OCI-LY7 (cell line): ENCODE data around the gene POU6F2. TPM values are rescaled to one million over a fixed set of nuclear protein-coding genes. Genes with fewer than 3 reads are reported as not detected.

Experiments
- BruUV-seq: library from RNA; stranded (reverse); fragments of 400-500 nt; replicated peaks from 2 replicates; lab custom pipeline; 2021; lab: Mats Ljungman, UMichigan
- CTCF ChIA-PET: fragments of 300-600 bp; sonication (Branson Sonifier 250); formaldehyde crosslinking; loops from one replicate; lab custom pipeline; 2022; ENCODE audit warnings: antibody characterized with exemption; ENCODE audit not compliant: unreplicated experiment; lab: Charles Lee
- POLR2A ChIA-PET: fragments of 300-600 bp; sonication (Branson Sonifier 250); formaldehyde crosslinking; loops from one replicate; lab custom pipeline; 2022; ENCODE audit warnings: antibody characterized with exemption; lab: Charles Lee
- DNase-seq: peaks from one replicate; pipeline ENCODE4 v3.0.0-alpha.2; 2015; ENCODE audit warnings: low spot score
- H2AFZ ChIP-seq: fragments of 200-600 bp; sonication (generic), shearing (Covaris generic); 2 replicates; pipeline ENCODE4 v1.6.1; 2014; ENCODE audit warnings: mild to moderate bottlenecking, antibody characterized with exemption, low read length, moderate library complexity
- H3K27ac ChIP-seq: fragments of 200-600 bp; sonication (generic); 2 replicates; pipeline ENCODE4 v1.5.1; 2014; ENCODE audit warnings: mixed run types, low read depth, mild to moderate bottlenecking, moderate library complexity, low read length, inconsistent platforms; ENCODE audit not compliant: poor library complexity, severe bottlenecking
- H3K36me3 ChIP-seq: fragments of 200-600 bp; sonication (generic); 2 replicates; pipeline ENCODE4 v1.6.1; 2014; ENCODE audit warnings: mild to moderate bottlenecking, antibody characterized with exemption, low read length, moderate library complexity, mixed read lengths; ENCODE audit not compliant: insufficient read depth
- H3K4me1 ChIP-seq: fragments of 200-600 bp; sonication (generic); 2 replicates; pipeline ENCODE4 v1.5.1; 2014; ENCODE audit warnings: mild to moderate bottlenecking, low read length; ENCODE audit not compliant: insufficient read depth, poor library complexity, severe bottlenecking
- H3K4me2 ChIP-seq: fragments of 200-600 bp; sonication (generic); 2 replicates; pipeline ENCODE4 v1.6.1; 2014; ENCODE audit warnings: mild to moderate bottlenecking, low read length
- H3K4me3 ChIP-seq: fragments of 200-600 bp; sonication (generic); 2 replicates; pipeline ENCODE4 v1.5.1; 2014; ENCODE audit warnings: mild to moderate bottlenecking, low read depth, low read length; ENCODE audit not compliant: poor library complexity, severe bottlenecking
- H3K79me2 ChIP-seq: fragments of 200-600 bp; sonication (generic); 2 replicates; pipeline ENCODE4 v1.6.1; 2016; ENCODE audit warnings: low read depth, mild to moderate bottlenecking, low read length, moderate library complexity, mixed read lengths; ENCODE audit not compliant: insufficient read depth
- H3K9me2 ChIP-seq: fragments of 200-600 bp; sonication (generic); 2 replicates; pipeline ENCODE4 v1.6.1; 2016; ENCODE audit warnings: mild to moderate bottlenecking, low read length, mixed read lengths; ENCODE audit not compliant: insufficient read depth
- H3K9me3 ChIP-seq: fragments of 200-600 bp; sonication (generic); 2 replicates; pipeline ENCODE4 v1.6.1; 2014; ENCODE audit warnings: mild to moderate bottlenecking, mixed run types, low read length, mixed read lengths
- H4K20me1 ChIP-seq: fragments of 200-600 bp; sonication (generic); 2 replicates; pipeline ENCODE4 v1.6.1; 2014; ENCODE audit warnings: mild to moderate bottlenecking, antibody characterized with exemption, low read length, moderate library complexity, mixed read lengths; ENCODE audit not compliant: insufficient read depth
- EZH2phosphoT487 ChIP-seq: fragments of 200-600 bp; sonication (generic); IDR thresholded peaks from 2 replicates; pipeline ENCODE4 v1.6.1; 2018; ENCODE audit warnings: low read depth, borderline replicate concordance, mild to moderate bottlenecking, mixed run types, antibody characterized with exemption, low read length, moderate library complexity, mixed read lengths
- intact Hi-C: fragments of 100-400 bp; cut with micrococcal nuclease; formaldehyde crosslinking; loops from one replicate; pipeline ENCODE4 v1.10.0; 2022; ENCODE audit not compliant: unreplicated experiment
- total RNA-seq, 2 experiments: library from RNA; depleted of rRNA in 1 of 2; stranded (reverse); fragments of >200 nt in 1 of 2; shearing (Covaris generic) in 1 of 2; gene quantifications; 2 replicates each; pipeline ENCODE4 v1.2.3, GENCODE V29; 2014 to 2022
- TF ChIP-seq, protein P1 (sequence below): fragments of 200-600 bp; sonication (generic); conservative IDR thresholded peaks from 2 replicates; pipeline ENCODE4 v1.5.1; 2014; ENCODE audit warnings: mild to moderate bottlenecking, antibody characterized with exemption, low read length, moderate library complexity, mixed read lengths

POU6F2 gene
- total RNA-seq, 2 experiments from 2014 or later = 0.40 TPM; not detected in 1

GRCh38 chr7:39421661-39422060 is 444.0 kb downstream of the POU6F2 start:
- intact Hi-C loops = no loop called here
- DNase-seq = no peak
- Histone ChIP-seq H3K79me2 (no peaks in the 10 kb centered on the region), H3K9me3 (no peaks in the 10 kb centered on the region), H3K4me2 (no peak overlapping the region), H2AFZ (no peak overlapping the region), H3K4me3 (no peak overlapping the region), H3K27ac (no peak overlapping the region), H3K4me1 (no peaks in the 10 kb centered on the region), H3K9me2 (no peaks in the 10 kb centered on the region), H3K36me3 (no peaks in the 10 kb centered on the region), H4K20me1 (no peaks in the 10 kb centered on the region; the same call in 1 of the 2 replicates)
- CTCF ChIA-PET = no interaction called here
- no TSS peak for BruUV-seq
- TF ChIP-seq, protein P1, sequence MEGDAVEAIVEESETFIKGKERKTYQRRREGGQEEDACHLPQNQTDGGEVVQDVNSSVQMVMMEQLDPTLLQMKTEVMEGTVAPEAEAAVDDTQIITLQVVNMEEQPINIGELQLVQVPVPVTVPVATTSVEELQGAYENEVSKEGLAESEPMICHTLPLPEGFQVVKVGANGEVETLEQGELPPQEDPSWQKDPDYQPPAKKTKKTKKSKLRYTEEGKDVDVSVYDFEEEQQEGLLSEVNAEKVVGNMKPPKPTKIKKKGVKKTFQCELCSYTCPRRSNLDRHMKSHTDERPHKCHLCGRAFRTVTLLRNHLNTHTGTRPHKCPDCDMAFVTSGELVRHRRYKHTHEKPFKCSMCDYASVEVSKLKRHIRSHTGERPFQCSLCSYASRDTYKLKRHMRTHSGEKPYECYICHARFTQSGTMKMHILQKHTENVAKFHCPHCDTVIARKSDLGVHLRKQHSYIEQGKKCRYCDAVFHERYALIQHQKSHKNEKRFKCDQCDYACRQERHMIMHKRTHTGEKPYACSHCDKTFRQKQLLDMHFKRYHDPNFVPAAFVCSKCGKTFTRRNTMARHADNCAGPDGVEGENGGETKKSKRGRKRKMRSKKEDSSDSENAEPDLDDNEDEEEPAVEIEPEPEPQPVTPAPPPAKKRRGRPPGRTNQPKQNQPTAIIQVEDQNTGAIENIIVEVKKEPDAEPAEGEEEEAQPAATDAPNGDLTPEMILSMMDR = no peak
- TF ChIP-seq EZH2phosphoT487 = no peak
- POLR2A ChIA-PET = no interaction called here

- Histone ChIP-seq H2AFZ (no peak overlapping the region), H3K9me2 (no peaks in the 10 kb centered on the region), H3K79me2 (no peaks in the 10 kb centered on the region), H3K36me3 (no peaks in the 10 kb centered on the region), H3K4me3 (no peak overlapping the region), H3K9me3 (no peaks in the 10 kb centered on the region), H3K4me1 (no peaks in the 10 kb centered on the region), H4K20me1 (no peaks in the 10 kb centered on the region; the same call in 1 of the 2 replicates), H3K4me2 (no peak overlapping the region), H3K27ac (no peak overlapping the region)
- no peak for TF ChIP-seq EZH2phosphoT487
- TF ChIP-seq, protein P1 = no peak
- CTCF ChIA-PET = no interaction called here
- no peak for DNase-seq
- intact Hi-C loops = no loop called here
- POLR2A ChIA-PET = interaction anchor here (0.7 kb wide), 1 partner anchor 22 kb away, joined by 3 read pairs; no protein-coding TSS in a partner anchor
- BruUV-seq = no TSS peak
Measured at GRCh38 chr7:39428221-39428620, 450.5 kb downstream of the POU6F2 start.

- Histone ChIP-seq H3K9me2 (no peaks in the 10 kb centered on the region), H3K4me2 (no peak overlapping the region), H3K9me3 (no peaks in the 10 kb centered on the region), H3K36me3 (no peaks in the 10 kb centered on the region), H3K4me1 (no peaks in the 10 kb centered on the region), H3K27ac (no peak overlapping the region), H3K79me2 (no peaks in the 10 kb centered on the region), H3K4me3 (no peak overlapping the region), H4K20me1 (no peaks in the 10 kb centered on the region; the same call in 1 of the 2 replicates), H2AFZ (no peak overlapping the region)
- CTCF ChIA-PET = no interaction called here
- POLR2A ChIA-PET = no interaction called here
- DNase-seq = no peak
- BruUV-seq = no TSS peak
- no peak for TF ChIP-seq EZH2phosphoT487
- TF ChIP-seq, protein P1 = no peak
- intact Hi-C loops = no loop called here
Measured at GRCh38 chr7:39429421-39429820, 451.7 kb downstream of the POU6F2 start.
